ENCODE measurements around the gene DHRS12.

DHRS12 gene

GRCh38 chr13:51777921-51778320 is 26.0 kb downstream of the DHRS12 start:
- H2AFZ ChIP-seq (ENCODE audit: low read depth): no peak overlapping the region
- no peaks in the 10 kb centered on the region for H4K20me1 ChIP-seq (ENCODE audit: insufficient read depth)
- no peaks in the 10 kb centered on the region for H3K79me2 ChIP-seq (ENCODE audit: insufficient read depth, low read depth)
- no peak for TF ChIP-seq CTCF (conservative IDR thresholded peaks at IDR 0.05; ENCODE audit: low read depth, low read length)
- H3K9ac ChIP-seq: no peak overlapping the region
- H3K4me2 ChIP-seq: no peak overlapping the region
- no peak overlapping the region for H3K4me3 ChIP-seq (IDR thresholded peaks at IDR 0.05; ENCODE audit: insufficient read depth, low read depth, low read length)
- H3K36me3 ChIP-seq (ENCODE audit: insufficient read depth): no peaks in the 10 kb centered on the region
- no peaks in the 10 kb centered on the region for H3K4me1 ChIP-seq (ENCODE audit: low read depth, poor library complexity, severe bottlenecking)
- no peaks in the 10 kb centered on the region for H3K27me3 ChIP-seq (ENCODE audit: insufficient read depth, low read depth)
- H3K27ac ChIP-seq: no peak overlapping the region

GRCh38 chr13:51776179-51776578 is 27.8 kb downstream of the DHRS12 start:
- H3K4me1 ChIP-seq (ENCODE audit: low read depth, poor library complexity, severe bottlenecking): no peaks in the 10 kb centered on the region
- H3K9ac ChIP-seq: no peak overlapping the region
- H2AFZ ChIP-seq (ENCODE audit: low read depth): no peak overlapping the region
- no peaks in the 10 kb centered on the region for H4K20me1 ChIP-seq (ENCODE audit: insufficient read depth)
- H3K79me2 ChIP-seq (ENCODE audit: insufficient read depth, low read depth): no peaks in the 10 kb centered on the region
- H3K4me2 ChIP-seq: no peak overlapping the region
- H3K4me3 ChIP-seq (IDR thresholded peaks at IDR 0.05; ENCODE audit: insufficient read depth, low read depth, low read length): no peak overlapping the region
- H3K27ac ChIP-seq: no peak overlapping the region
- H3K36me3 ChIP-seq (ENCODE audit: insufficient read depth): no peaks in the 10 kb centered on the region
- no peak for TF ChIP-seq CTCF (conservative IDR thresholded peaks at IDR 0.05; ENCODE audit: low read depth, low read length)
- H3K27me3 ChIP-seq (ENCODE audit: insufficient read depth, low read depth): no peaks in the 10 kb centered on the region

- H3K36me3 ChIP-seq (ENCODE audit: insufficient read depth): no peaks in the 10 kb centered on the region
- H3K4me1 ChIP-seq (ENCODE audit: low read depth, poor library complexity, severe bottlenecking): no peaks in the 10 kb centered on the region
- H2AFZ ChIP-seq (ENCODE audit: low read depth): no peak overlapping the region
- no peaks in the 10 kb centered on the region for H3K27me3 ChIP-seq (ENCODE audit: insufficient read depth, low read depth)
- no peak overlapping the region for H3K27ac ChIP-seq
- no peak overlapping the region for H3K9ac ChIP-seq
- no peaks in the 10 kb centered on the region for H4K20me1 ChIP-seq (ENCODE audit: insufficient read depth)
- no peak for TF ChIP-seq CTCF (conservative IDR thresholded peaks at IDR 0.05; ENCODE audit: low read depth, low read length)
- no peaks in the 10 kb centered on the region for H3K79me2 ChIP-seq (ENCODE audit: insufficient read depth, low read depth)
- no peak overlapping the region for H3K4me2 ChIP-seq
- no peak overlapping the region for H3K4me3 ChIP-seq (IDR thresholded peaks at IDR 0.05; ENCODE audit: insufficient read depth, low read depth, low read length)
Observed at GRCh38 chr13:51773515-51773914, 30.4 kb downstream of the DHRS12 start.

- no peak overlapping the region for H2AFZ ChIP-seq (ENCODE audit: low read depth)
- no peaks in the 10 kb centered on the region for H4K20me1 ChIP-seq (ENCODE audit: insufficient read depth)
- H3K4me1 ChIP-seq (ENCODE audit: low read depth, poor library complexity, severe bottlenecking): no peaks in the 10 kb centered on the region
- no peaks in the 10 kb centered on the region for H3K79me2 ChIP-seq (ENCODE audit: insufficient read depth, low read depth)
- H3K27ac ChIP-seq: no peak overlapping the region
- no peak overlapping the region for H3K4me3 ChIP-seq (IDR thresholded peaks at IDR 0.05; ENCODE audit: insufficient read depth, low read depth, low read length)
- H3K36me3 ChIP-seq (ENCODE audit: insufficient read depth): no peaks in the 10 kb centered on the region
- H3K9ac ChIP-seq: no peak overlapping the region
- H3K4me2 ChIP-seq: no peak overlapping the region
- no peaks in the 10 kb centered on the region for H3K27me3 ChIP-seq (ENCODE audit: insufficient read depth, low read depth)
- no peak for TF ChIP-seq CTCF (conservative IDR thresholded peaks at IDR 0.05; ENCODE audit: low read depth, low read length)
Observed at GRCh38 chr13:51772781-51773180, 31.2 kb downstream of the DHRS12 start.

GRCh38 chr13:51772105-51772455 is 31.9 kb downstream of the DHRS12 start:
- H2AFZ ChIP-seq (ENCODE audit: low read depth): no peak overlapping the region
- no peaks in the 10 kb centered on the region for H3K36me3 ChIP-seq (ENCODE audit: insufficient read depth)
- H3K27me3 ChIP-seq (ENCODE audit: insufficient read depth, low read depth): no peaks in the 10 kb centered on the region
- H3K4me3 ChIP-seq (IDR thresholded peaks at IDR 0.05; ENCODE audit: insufficient read depth, low read depth, low read length): no peak overlapping the region
- H3K4me1 ChIP-seq (ENCODE audit: low read depth, poor library complexity, severe bottlenecking): no peaks in the 10 kb centered on the region
- no peak for TF ChIP-seq CTCF (conservative IDR thresholded peaks at IDR 0.05; ENCODE audit: low read depth, low read length)
- H3K27ac ChIP-seq: no peak overlapping the region
- no peaks in the 10 kb centered on the region for H4K20me1 ChIP-seq (ENCODE audit: insufficient read depth)
- H3K4me2 ChIP-seq: no peak overlapping the region
- H3K9ac ChIP-seq: no peak overlapping the region
- no peaks in the 10 kb centered on the region for H3K79me2 ChIP-seq (ENCODE audit: insufficient read depth, low read depth)

All from KMS-11 (cell line).